LHCN-M2 (cell line): ENCODE measurements around the gene CHD1L. TPM values are rescaled to one million over a fixed set of nuclear protein-coding genes. Genes with fewer than 3 reads are reported as not detected.
"Not testable (repeated sequence)": the region's sequence is repeated elsewhere in the genome, so short reads cannot be mapped to it uniquely, and the experiment has no call there.

Experiments used
- DNase-seq: peaks from one replicate; pipeline ENCODE4 v3.0.0-alpha.2; 2012; ENCODE audit warnings: low read depth
- polyA plus RNA-seq: library from polyadenylated mRNA; unstranded; fragments of >200 nt; gene quantifications from one replicate; pipeline ENCODE4 v1.2.1, GENCODE V29; 2012; ENCODE audit warnings: missing spikeins
- total RNA-seq: library from RNA; depleted of rRNA; stranded (reverse); fragments of >200 nt; gene quantifications from 2 replicates; pipeline ENCODE4 v1.2.3, GENCODE V29; 2014; rRNA removed

CHD1L gene
- total RNA-seq: 33.3 and 35.4 TPM in 2 replicates
- polyA plus RNA-seq: 22.3 TPM

- peak; percentile 93 for DNase-seq
Measured at GRCh38 chr1:147242449-147243227, at the start of gene CHD1L. Gene CHD1L (plus strand): TSS chr1:147242684. CDS start chr1:147242704, 20 bp downstream.

GRCh38 chr1:147197324-147197723, 45.2 kb upstream of the CHD1L start:
- DNase-seq: not testable (repeated sequence)

DNA sequence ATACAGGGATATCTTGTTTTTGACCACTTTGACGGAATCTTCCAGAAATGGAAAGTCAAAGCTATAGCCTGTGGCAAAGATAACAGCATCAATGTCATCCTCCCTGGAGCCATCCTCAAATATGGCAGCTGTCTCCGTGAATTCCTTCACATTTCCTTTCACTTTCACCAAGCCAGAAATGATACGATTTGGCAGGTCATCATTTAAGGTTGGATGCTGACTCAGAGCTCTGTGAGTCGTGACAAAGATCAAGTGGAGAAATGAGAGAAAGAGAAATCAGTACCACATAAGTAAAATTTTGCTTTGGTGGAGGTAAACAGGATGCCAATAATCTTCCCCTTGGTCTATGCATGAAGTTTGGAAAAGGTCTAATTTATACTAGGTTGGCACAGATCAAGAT, 41.2 kb upstream of the CHD1L start:
- DNase-seq: peak; percentile 41

DNA sequence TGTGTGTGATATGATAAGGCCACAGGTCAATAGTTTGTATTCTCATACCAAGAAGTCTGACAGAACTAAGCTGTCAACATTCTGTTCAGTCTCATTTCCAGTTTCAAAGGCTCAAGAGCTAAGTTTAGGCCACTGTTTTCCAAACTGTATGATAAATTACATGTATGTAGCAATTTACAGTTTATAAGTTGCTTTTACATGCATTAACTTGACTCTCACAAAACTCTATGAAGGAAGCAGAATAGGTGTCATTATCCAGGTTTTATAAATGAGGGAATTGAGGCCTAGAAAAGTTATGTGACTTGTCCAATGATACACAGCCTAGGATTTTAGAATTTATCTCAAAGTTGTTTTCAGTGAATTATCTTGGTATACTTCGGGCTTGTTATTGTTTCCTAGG, 40.7 kb upstream of the CHD1L start:
- DNase-seq: no peak

- DNase-seq: no peak
Measured at GRCh38 chr1:147202576-147202975, 39.9 kb upstream of the CHD1L start.

GRCh38 chr1:147204080-147204479, 38.4 kb upstream of the CHD1L start:
- no peak for DNase-seq

DNA sequence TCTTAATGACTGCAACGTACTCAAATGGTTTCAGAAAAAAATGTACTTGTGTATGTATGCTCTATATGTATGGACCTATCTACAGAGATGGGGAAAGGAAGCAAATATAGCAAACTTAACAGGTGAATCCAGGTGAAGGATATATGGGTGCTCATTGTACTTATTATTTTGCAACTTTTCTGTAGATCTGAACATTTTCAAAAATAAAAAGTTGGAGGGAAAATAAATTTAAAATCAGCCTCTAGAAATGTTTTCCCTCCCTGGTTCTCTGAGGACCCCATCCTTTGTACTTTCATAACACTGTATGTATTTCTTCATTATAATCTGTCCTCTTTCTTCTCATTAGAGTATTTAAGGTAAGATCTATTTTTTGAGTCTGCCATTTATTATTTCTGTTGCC, 35.3 kb upstream of the CHD1L start:
- no peak for DNase-seq

- DNase-seq: no peak
Measured at GRCh38 chr1:147208619-147209018, 33.9 kb upstream of the CHD1L start.

DNA sequence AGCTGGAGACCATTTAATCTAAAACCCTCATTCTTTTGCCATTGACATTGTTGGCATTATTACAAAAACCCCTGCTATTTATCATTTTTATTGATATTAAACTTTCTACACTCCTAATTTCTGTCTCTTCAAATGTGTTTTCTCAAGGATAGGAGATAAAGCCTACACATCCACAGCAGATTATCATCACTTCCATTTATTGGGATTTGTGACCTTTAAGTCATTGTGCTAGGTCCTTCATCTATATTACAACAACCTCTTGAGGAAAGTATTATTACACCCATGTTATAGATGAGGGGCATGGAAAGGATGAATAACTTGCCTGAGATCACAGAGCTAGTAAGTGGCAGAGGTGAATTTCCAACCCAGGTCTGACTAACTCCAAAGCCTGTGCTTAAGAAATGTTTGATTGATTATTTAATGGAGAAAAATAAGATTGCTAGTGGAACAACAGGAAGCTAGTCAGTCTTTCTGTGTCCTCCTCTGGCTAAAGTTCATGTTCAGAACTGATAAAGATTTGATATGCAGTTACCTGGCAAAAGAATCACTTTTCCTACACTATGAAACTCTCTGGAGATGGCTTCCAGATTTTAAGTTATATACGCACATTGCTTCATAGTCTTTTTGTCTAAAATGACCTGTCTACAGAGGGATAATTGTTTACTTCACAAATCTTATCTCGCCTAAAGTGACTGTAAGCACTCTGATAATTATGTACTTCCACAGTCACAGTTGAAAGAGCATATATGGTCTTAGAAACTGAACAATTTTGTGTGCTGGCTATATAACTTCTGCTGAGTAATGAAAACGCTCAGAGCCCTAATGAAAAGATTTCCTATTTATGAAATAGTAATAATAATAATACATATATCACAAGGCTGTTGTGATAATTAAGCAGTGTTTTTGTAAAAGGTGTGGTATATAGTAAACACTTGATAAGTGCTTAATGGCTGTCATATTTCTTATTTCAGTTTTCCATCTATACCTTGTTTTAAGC, 32.4 kb upstream of the CHD1L start:
- DNase-seq: no peak

DNA sequence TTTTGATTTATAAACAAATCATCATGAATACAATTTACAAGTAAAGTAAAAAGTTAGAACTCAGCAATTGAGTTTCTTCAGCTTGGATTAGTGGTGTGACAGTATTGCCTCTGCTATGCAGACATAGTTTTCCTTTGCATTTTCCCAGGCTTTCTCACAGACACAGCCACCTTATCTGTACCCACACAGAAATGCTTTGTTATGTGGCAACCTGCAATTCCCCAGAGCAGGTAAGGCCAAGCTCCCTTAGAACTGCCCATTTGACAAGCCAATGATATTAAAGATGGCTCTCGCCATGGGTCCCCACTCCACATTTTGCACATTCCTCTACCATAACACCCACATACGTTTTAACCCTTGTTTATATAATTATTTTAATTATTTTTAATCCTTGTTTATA, 31.5 kb upstream of the CHD1L start:
- no peak for DNase-seq

DNA sequence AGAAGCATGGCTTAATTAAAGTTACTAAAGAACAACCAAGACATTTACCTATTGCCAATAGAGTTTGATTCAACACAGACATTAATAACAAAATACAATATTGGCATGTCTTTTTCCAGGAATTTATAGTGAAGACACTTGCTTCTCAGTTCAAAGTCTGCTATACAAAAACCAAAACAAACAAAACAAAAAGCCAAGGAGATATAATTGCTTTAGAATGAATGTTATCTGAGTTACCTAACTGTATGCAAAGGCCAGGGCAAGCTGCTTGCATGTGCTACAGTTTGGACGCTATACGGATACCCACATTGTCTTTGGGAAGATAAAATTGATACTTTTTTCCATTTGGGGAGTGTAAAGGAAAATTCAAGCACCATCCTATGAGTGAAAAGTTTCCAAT, 30.9 kb upstream of the CHD1L start:
- no peak for DNase-seq

DNA sequence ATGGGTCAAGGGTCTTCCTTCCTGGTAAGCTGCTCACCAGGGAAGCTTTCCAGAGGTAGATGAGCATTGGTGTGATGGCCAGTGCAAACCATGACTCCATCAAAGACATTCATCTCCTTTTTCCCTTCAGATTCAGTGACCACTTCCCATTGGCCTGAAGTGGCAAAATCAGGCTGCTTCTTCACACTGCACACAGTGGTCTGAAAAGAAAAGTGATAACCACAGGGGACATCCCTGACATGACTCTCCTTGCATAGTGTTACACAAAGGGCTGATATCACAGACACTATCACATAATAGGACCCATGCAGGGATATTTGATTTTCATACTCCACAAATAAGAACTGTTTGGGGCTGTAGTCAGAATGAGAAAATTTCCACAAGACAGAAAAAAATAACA, 29.2 kb upstream of the CHD1L start:
- DNase-seq: no peak

- no peak for DNase-seq
Measured at GRCh38 chr1:147214325-147214724, 28.2 kb upstream of the CHD1L start.

DNA sequence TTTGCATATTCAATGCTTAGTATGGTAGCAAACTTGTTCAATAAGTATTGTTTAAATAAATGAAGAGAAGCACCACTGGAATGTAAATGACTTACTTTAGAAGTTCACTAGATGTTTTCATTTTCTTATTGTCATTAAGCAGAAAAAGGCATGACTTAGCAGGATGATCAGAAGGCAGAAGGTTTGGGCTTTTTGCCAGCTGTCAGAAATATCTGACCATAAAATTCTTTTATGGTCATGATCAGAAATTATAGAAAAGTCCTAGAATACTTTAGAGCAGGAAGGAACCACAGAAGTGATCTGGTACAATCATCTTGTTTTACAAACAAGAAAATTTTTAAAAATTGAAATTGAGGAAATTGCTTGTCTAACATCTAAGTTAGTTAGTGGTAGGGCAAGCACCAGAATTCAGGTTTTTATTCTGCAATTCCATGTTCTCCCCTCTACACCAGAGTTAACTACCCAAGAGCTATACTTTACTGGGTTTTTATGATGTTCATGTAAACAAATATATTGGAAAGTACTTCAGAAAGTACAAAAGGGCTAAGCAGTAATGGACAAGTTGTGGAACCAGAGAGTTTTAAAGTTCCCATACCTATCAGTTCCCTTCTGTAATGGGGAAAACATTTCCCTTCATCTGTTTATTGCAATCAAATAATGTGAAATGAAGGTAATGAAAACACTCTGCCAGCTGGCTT, 27.5 kb upstream of the CHD1L start:
- DNase-seq: no peak

- DNase-seq: no peak
Measured at GRCh38 chr1:147215540-147215916, 27.0 kb upstream of the CHD1L start.

GRCh38 chr1:147216124-147216523, 26.4 kb upstream of the CHD1L start:
- DNase-seq: no peak

DNA sequence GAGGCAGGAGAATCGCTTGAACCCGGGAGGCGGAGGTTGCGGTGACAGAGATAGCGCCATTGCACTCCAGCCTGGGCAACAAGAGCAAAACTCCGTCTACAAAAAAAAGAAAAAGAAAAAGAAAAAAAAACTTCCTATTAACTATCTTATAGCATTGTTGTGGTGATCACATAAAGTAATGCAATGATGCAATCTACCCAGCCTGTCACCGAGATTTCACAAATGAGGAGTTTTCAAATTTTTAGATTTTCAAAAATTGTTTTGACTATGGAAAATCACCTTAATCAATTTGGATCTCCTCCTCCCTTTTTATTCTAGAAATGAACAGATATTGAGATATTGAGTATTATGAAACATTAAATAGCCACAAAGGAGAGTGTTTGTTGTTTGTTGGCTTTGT, 25.3 kb upstream of the CHD1L start:
- no peak for DNase-seq

GRCh38 chr1:147218606-147219005, 23.9 kb upstream of the CHD1L start:
- DNase-seq: no peak

DNA sequence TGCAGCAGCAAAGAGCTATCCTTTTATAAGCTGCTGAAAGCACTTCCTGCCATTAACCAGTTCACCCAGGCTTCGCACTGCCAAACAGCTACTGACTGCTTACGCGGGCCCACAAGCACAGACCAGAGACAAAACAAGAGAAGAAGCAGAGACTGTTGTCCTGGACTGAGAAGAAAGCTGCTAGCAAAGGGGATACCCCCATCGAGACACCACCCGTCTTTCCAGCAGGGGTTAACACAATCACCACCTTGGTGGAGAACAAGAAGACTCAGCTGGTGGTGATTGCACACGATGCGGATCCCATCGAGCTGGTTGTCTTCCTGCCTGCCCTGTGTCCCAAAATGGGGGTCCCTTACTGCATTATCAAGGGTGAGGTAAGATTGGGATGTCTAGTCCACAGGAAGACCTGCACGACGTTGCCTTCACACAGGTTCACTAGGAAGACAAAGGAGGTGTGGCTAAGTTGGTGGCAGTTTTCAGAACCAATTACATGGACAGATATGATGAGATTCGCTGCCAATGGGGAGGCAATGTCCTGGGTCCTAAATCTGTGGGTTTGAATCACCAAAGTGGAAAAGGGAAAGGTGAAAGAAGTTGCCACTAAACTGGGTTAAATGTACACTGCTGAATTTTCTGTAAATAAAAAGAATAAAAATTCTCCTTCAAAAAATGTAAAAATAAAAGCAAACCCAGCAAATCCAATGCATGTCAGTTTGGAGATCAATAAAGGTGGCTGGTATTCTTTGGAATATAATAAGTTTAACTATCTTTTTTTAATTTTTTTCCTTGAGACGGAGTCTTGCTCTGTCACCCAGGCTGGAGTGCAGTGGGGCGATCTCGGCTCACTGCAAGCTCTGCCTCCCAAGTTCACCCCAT, 18.5 kb upstream of the CHD1L start:
- DNase-seq: no peak

DNA sequence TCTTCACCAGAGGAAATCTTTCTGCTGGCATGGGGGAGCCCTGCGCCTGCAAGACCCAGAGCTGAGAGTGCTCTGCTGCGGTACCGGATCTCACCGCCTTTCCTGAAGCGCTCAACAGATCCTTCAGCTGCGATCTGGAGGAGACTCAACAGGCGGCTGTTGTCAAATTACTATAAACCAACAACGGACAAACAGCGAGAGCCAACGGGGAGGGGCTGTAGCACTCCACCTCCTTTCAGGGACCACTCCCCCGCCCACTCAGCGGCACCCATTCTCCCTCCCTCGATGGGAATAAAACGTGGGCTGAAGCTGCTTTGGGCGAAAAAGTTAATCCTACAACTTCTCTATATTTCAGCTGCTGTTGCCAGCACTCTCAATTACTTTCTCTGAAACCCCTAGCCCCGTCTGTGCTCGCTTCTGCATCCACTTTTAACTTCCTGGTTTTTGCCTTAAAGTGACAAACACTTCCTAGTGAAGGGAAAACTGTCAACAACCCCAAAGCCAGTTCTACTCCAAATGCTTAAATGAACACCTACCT, 17.2 kb upstream of the CHD1L start, which contains the start of gene FMO5:
Gene FMO5, minus strand, starts transcription at position 147 of the 538 bp plus-strand sequence. CDS start 310 bp downstream, outside the sequence.
- peak; percentile 81 for DNase-seq
